GM12874 (cell line): ENCODE data around the gene CROCC2.

Experiments used
- TF ChIP-seq, protein P1 (sequence below): IDR thresholded peaks from 2 replicates; pipeline ENCODE4 v1.5.1; 2011; ENCODE audit warnings: low read depth, mild to moderate bottlenecking, control low read depth, low read length, moderate library complexity; ENCODE audit not compliant: insufficient read depth

The CROCC2 gene

DNA sequence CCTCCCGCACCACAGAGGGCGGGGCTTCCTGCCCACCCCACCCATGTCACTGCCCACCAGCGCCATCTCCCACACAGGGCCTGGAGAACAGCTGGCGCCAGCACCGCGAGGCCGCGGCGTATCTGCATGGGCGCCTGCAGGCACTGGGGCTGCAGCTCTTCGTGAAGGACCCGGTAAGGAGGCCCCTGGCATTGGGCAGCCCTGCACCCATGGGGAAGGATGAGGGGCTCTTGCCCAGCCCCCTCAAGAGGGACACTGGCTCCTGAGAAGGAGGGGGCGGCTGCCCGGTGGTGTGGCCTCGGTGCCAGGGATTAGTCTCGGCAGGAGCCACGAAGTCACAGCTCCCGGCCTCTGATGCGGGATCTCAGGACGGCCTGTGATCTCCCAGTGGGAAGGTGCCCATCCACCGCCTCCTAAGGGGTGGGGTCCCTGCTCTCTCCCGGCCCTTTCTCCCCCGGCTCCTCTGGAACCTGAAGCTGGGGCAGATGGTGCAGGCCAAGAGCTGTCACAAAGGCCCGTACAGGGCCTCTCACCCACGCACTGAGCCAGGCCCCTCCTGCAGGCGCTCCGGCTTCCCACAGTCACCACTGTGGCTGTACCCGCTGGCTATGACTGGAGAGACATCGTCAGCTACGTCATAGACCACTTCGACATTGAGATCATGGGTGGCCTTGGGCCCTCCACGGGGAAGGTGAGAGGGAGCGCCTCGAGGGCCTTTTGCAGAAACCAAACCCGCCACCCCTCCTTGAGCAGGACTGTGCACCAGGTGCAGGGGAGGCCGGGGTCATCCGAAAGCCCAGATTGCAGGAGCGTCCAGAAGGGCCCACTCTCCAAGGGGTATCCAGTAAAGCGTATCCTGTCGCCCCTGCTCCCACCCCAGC, 28.4 kb upstream of the CROCC2 start:
- TF ChIP-seq, protein P1, sequence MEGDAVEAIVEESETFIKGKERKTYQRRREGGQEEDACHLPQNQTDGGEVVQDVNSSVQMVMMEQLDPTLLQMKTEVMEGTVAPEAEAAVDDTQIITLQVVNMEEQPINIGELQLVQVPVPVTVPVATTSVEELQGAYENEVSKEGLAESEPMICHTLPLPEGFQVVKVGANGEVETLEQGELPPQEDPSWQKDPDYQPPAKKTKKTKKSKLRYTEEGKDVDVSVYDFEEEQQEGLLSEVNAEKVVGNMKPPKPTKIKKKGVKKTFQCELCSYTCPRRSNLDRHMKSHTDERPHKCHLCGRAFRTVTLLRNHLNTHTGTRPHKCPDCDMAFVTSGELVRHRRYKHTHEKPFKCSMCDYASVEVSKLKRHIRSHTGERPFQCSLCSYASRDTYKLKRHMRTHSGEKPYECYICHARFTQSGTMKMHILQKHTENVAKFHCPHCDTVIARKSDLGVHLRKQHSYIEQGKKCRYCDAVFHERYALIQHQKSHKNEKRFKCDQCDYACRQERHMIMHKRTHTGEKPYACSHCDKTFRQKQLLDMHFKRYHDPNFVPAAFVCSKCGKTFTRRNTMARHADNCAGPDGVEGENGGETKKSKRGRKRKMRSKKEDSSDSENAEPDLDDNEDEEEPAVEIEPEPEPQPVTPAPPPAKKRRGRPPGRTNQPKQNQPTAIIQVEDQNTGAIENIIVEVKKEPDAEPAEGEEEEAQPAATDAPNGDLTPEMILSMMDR: no peak

DNA sequence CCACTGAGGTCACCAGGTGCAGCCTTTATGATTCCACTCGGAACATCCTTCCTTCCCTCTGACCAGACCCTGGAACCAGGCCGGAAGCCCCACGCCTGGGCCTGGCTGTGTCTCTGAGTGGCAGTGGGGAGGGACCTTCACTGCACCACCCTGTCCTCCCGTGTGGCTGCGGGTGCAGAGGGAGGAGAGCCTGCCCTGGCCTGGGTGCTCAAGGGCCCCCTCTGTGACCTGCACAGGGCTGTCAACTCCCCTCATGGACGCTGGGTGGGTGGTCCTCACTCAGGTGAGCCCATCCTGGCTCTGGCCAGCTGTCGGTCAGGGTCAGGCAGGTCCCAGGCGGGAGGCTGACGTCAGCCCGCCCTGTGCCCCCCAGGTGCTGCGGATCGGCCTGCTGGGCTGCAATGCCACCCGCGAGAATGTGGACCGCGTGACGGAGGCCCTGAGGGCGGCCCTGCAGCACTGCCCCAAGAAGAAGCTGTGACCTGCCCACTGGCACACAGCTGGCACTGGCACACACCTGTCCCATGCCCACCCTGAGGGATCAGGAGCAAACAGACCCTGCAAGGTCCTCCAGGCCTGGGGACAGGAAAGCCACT, 27.7 kb upstream of the CROCC2 start:
- TF ChIP-seq, protein P1: no peak

DNA sequence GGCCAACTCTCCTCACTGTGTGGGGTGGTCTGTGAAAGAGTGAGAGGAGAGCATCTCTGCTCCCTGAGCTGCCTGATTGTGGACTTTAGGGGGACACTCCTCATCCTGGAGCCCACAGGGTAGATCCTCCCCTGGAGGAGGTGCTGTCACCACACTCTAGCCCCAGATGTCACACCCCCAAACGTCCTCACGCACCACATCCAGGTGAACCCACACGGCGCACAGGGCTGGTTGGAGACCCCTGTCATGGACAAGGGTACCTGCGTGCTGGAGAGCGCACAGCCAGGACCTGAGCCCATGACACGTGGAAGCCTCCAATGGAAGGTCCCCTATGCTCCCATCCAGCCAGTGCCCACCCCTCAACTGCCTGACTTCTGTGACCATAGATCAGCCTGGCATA, 27.0 kb upstream of the CROCC2 start:
- TF ChIP-seq, protein P1: no peak

DNA sequence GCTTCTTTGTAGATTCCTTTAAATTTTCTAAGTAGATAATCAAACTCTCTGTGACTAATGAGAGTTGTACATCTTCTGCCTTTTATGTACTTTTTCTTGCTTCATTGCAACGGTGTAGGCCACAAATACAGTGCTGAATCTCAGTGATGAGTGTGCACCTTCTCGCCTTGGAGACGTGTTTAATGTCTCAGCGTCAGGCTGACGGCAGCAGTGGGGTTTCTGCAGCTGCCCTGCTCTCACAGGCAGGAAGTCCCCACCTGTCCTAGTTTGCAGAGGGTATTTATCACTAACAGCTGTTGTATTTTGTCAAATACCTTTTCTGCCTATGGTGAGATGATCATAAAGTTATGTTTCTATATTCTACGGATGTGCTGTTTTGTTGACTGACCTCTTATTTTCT, 24.2 kb upstream of the CROCC2 start:
- TF ChIP-seq, protein P1: no peak

DNA sequence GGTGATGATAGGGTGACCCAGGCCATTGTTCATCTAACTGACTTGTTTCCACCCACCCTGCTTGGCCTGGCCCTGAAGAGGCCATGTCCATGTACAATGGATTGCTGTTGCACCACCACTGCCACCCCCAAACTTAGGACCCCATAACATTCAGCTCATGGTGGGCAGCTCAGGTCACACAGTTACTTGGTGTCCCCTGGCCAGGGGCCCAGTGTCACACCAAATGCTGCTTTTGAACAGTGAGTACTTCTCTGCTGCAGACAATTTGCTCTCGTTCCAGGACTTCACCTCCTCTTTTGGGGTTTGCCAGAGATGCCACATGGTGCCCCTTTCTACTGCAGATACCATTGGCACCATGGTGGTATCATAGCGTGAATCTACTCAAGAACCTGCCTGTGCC, 21.9 kb upstream of the CROCC2 start:
- TF ChIP-seq, protein P1: no peak

DNA sequence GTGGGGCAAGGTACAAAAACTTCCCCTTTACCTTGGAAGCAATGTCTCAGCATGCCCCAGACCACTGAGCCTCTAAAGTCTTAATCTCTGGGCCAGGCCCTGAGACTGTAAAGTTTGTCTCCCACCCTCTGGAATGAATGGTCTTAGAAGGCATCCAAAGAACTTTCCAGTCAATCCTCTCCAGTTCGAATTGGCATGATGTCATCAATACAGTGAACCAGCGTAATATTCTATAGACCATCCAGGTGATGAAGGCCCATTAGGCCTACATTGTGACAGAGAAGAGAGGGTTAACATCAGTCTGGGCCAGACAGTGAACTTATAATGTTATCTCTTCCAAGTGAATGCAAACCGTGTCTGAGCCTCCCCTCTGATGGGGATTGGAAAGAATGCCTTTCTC, 21.4 kb upstream of the CROCC2 start:
- TF ChIP-seq, protein P1: no peak

DNA sequence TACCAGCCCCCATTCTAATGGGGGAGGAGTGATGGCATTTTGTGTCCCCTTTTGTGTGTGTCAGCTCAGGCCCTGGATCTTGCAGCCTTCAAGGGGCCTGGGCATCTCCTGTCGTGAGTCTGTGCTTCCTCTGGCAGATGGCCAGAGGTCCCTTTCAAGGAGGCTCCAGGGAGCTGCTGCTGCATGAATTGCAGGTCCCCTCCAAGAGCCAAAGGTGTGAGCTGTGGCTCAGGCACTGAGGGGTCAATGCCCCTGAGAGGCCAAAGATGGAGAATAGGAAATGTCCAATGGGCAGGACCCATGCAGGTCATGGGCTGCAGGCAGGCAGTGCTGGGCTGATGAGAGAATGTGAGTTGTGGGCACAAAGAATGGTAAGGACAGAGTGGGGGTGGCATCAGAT, 20.6 kb upstream of the CROCC2 start:
- TF ChIP-seq, protein P1: no peak
